GM12878 (cell line): ENCODE data around the gene REV1. TPM values are rescaled to one million over a fixed set of nuclear protein-coding genes. Genes with fewer than 3 reads are reported as not detected.

ENCODE experiments used
- ATAC-seq: fragments of 200-7000 bp; cut with Tn5 transposase; 3 replicates; pipeline ENCODE4 v1.9.1; 2020; ENCODE audit warnings: mild to moderate bottlenecking, moderate library complexity
- BruUV-seq: library from RNA; stranded (reverse); fragments of 400-500 nt; replicated peaks from 2 replicates; lab custom pipeline; 2021; lab: Mats Ljungman, UMichigan
- CTCF ChIA-PET: fragments of 300-600 bp; sonication (Branson Sonifier 250); formaldehyde crosslinking; extraction: SDS; loops from one replicate; lab custom pipeline; 2021; ENCODE audit warnings: inconsistent platforms; lab: Yijun Ruan, JAX
- POLR2A ChIA-PET: fragments of 350-600 bp; formaldehyde crosslinking; extraction: SDS; loops from one replicate; lab custom pipeline; 2021; ENCODE audit warnings: inconsistent platforms; lab: Charles Lee
- RAD21 ChIA-PET: fragments of 300-600 bp; sonication (Branson Sonifier 250); formaldehyde crosslinking; loops from one replicate; lab custom pipeline; 2023; ENCODE audit warnings: antibody characterized with exemption; ENCODE audit not compliant: unreplicated experiment; lab: Charles Lee
- SMC1A ChIA-PET: fragments of 300-600 bp; sonication (Branson Sonifier 250); formaldehyde crosslinking; loops from one replicate; lab custom pipeline; 2023; ENCODE audit not compliant: unreplicated experiment, uncharacterized antibody; lab: Charles Lee
- DNase-seq: peaks from one replicate; pipeline ENCODE4 v3.0.0-alpha.2; 2011; ENCODE audit warnings: low read depth, low spot score
- FAIRE-seq: peaks from 3 replicates; lab custom pipeline; 2011; peaks lifted over from hg19 to GRCh38; lab: Jason Lieb, UNC
- H2AFZ ChIP-seq: 2 replicates; pipeline ENCODE4 v1.6.0; 2011; ENCODE audit warnings: low read depth, low read length, control low read depth; ENCODE audit not compliant: control insufficient read depth
- H3K27ac ChIP-seq: 2 replicates; pipeline ENCODE4 v1.5.1; 2011; ENCODE audit warnings: control low read depth; ENCODE audit not compliant: control insufficient read depth, insufficient read depth
- H3K27me3 ChIP-seq, 2 experiments: replicated peaks in 1 of 2; 2 replicates each; pipeline versions ENCODE4 v1.6.0 to v1.6.1; 2011; ENCODE audit warnings: low read length in 1 of 2; ENCODE audit not compliant: control insufficient read depth in 2 of 2, insufficient read depth in 2 of 2
- H3K36me3 ChIP-seq, 2 experiments: 2 replicates each; pipeline ENCODE4 v1.5.1; 2011; ENCODE audit warnings: low read length in 1 of 2; ENCODE audit not compliant: control insufficient read depth in 2 of 2, insufficient read depth in 2 of 2
- H3K4me1 ChIP-seq: 2 replicates; pipeline ENCODE4 v1.6.1; 2011; ENCODE audit warnings: mild to moderate bottlenecking, low read length, moderate library complexity, mixed read lengths; ENCODE audit not compliant: control insufficient read depth, insufficient read depth
- H3K4me2 ChIP-seq: 2 replicates; pipeline ENCODE4 v1.6.0; 2011; ENCODE audit warnings: control low read depth; ENCODE audit not compliant: control insufficient read depth, insufficient read depth
- H3K4me3 ChIP-seq: fragments of 200-600 bp; sonication (generic); 2 replicates; pipeline ENCODE4 v1.5.1; 2016
- H3K79me2 ChIP-seq: 2 replicates; pipeline ENCODE4 v1.6.0; 2011; ENCODE audit warnings: low read length; ENCODE audit not compliant: control insufficient read depth, insufficient read depth
- H3K9ac ChIP-seq: 2 replicates; pipeline ENCODE4 v1.8.0; 2011; ENCODE audit warnings: low read length, control low read depth, mixed read lengths; ENCODE audit not compliant: control insufficient read depth, insufficient read depth
- H3K9me3 ChIP-seq: replicated peaks from 3 replicates; pipeline ENCODE4 v1.5.1; 2011; ENCODE audit warnings: mild to moderate bottlenecking, low read length; ENCODE audit not compliant: control insufficient read depth, insufficient read depth
- H4K20me1 ChIP-seq: 2 replicates; pipeline ENCODE4 v1.6.0; 2011; ENCODE audit not compliant: control insufficient read depth, insufficient read depth
- BCLAF1 ChIP-seq: fragments of 450-650 bp; IDR thresholded peaks from 2 replicates; pipeline ENCODE4 v1.6.1; 2017; ENCODE audit warnings: antibody characterized with exemption, mild to moderate bottlenecking, moderate library complexity
- BMI1 ChIP-seq: fragments of 450-650 bp; IDR thresholded peaks from 2 replicates; pipeline ENCODE4 v1.6.1; 2016; ENCODE audit warnings: mild to moderate bottlenecking, moderate library complexity, borderline replicate concordance
- CBFB ChIP-seq: IDR thresholded peaks from 2 replicates; pipeline ENCODE4 v1.6.1; 2016; ENCODE audit warnings: antibody characterized with exemption, low read depth
- ETV6 ChIP-seq, 2 experiments: fragments of 450-650 bp in 1 of 2; IDR thresholded peaks in 1 of 2; conservative IDR thresholded peaks in 1 of 2; 2 replicates each; pipeline ENCODE4 v1.6.1; 2014; ENCODE audit warnings: antibody characterized with exemption in 1 of 2, borderline replicate concordance in 1 of 2, low read depth in 1 of 2, mild to moderate bottlenecking in 1 of 2, moderate library complexity in 1 of 2
- IRF5 ChIP-seq: fragments of 450-650 bp; IDR thresholded peaks from 2 replicates; pipeline ENCODE4 v1.6.1; 2017; ENCODE audit warnings: borderline replicate concordance
- KLF5 ChIP-seq: fragments of 450-650 bp; IDR thresholded peaks from 2 replicates; pipeline ENCODE4 v1.6.1; 2014; ENCODE audit warnings: mild to moderate bottlenecking; ENCODE audit not compliant: partially characterized antibody
- MTA2 ChIP-seq: fragments of 450-650 bp; IDR thresholded peaks from 2 replicates; pipeline ENCODE4 v1.6.1; 2016; ENCODE audit warnings: low read depth, mild to moderate bottlenecking, moderate library complexity
- MYB ChIP-seq: fragments of 150-350 bp; IDR thresholded peaks from 2 replicates; pipeline ENCODE4 v1.6.1; 2014; ENCODE audit warnings: mild to moderate bottlenecking, low read depth, low read length, borderline replicate concordance
- NRF1 ChIP-seq: conservative IDR thresholded peaks from 2 replicates; pipeline ENCODE4 v1.6.1; 2011; ENCODE audit warnings: mild to moderate bottlenecking, low read depth, low read length, improper control_type of control experiment
- POU2F2 ChIP-seq: IDR thresholded peaks from 3 replicates; pipeline ENCODE4 v1.6.1; 2011; ENCODE audit warnings: low read depth, mild to moderate bottlenecking, low read length, borderline replicate concordance
- ZBED1 ChIP-seq: IDR thresholded peaks from 2 replicates; pipeline ENCODE4 v1.6.1; 2016; ENCODE audit warnings: borderline replicate concordance
- ZBTB33 ChIP-seq: fragments of 450-650 bp; IDR thresholded peaks from 2 replicates; pipeline ENCODE4 v1.6.1; 2017; ENCODE audit warnings: mild to moderate bottlenecking
- ZNF217 ChIP-seq: fragments of 450-650 bp; IDR thresholded peaks from 2 replicates; pipeline ENCODE4 v1.6.1; 2017; ENCODE audit warnings: antibody characterized with exemption, mild to moderate bottlenecking
- ZNF274 ChIP-seq: IDR thresholded peaks from one replicate; pipeline ENCODE4 v1.8.0; 2011; ENCODE audit not compliant: insufficient read length, insufficient read depth
- WGBS: methylation state at CpG from one replicate; pipeline ENCODE4 v1.1.6; 2016; ENCODE audit warnings: low lambda C conversion rate; ENCODE audit not compliant: insufficient replicate concordance, insufficient coverage; ENCODE audit errors: missing lambda C conversion rate; 5-methylcytosine and 5-hydroxymethylcytosine counted together
- in situ Hi-C: fragments of 300-500 bp; cut with MboI; formaldehyde crosslinking; loops from 9 replicates; pipeline ENCODE4 v1.14.3; 2018; ENCODE audit warnings: mixed read lengths
- intact Hi-C: fragments of 100-400 bp; cut with micrococcal nuclease; formaldehyde crosslinking; loops from one replicate; pipeline ENCODE4 v1.14.2; 2022; ENCODE audit not compliant: unreplicated experiment
- polyA plus RNA-seq, 11 experiments: library from polyadenylated mRNA; depleted of rRNA in 4 of 11; unstranded in 6 of 11; stranded (reverse) in 5 of 11; fragments of >200 nt; fragmentation: Nextera tagmentation in 4 of 11; fragmentation: Illumina TruSeq in 1 of 11; extraction: Ambion mirVana in 4 of 11; extraction: Trizol in 1 of 11; gene quantifications; 1 replicate in 1 of 11; 2 replicates in 10 of 11; pipeline versions ENCODE4 v1.2.1 to v1.2.3, GENCODE V29; 2011 to 2016; ENCODE audit warnings: inconsistent platforms in 2 of 11, missing spikeins in 2 of 11, low read depth in 1 of 11
- total RNA-seq, 4 experiments: library from RNA; depleted of rRNA in 3 of 4; stranded (reverse); fragments of >200 nt in 3 of 4; fragmentation: Illumina TruSeq in 1 of 4; extraction: Trizol in 1 of 4; gene quantifications; 2 replicates each; pipeline versions ENCODE4 v1.2.1 to v1.2.3, GENCODE V29; 2013 to 2021

Gene REV1
- total and polyA plus RNA-seq, 10 of the 15 experiments (the other 5 are each of a cell fraction or from before 2014, with no cell fraction given) = 11.3 to 46.8 (median 29.0) TPM

- TF ChIP-seq BMI1 (no peak), ZBED1 (no peak), ZBTB33 (no peak), MTA2 (no peak), ZNF274 (no peak), ZNF217 (no peak), MYB (no peak)
- TF ChIP-seq, all 136 proteins: peak for 0
These were observed 9.4 kb downstream of the REV1 start (continued) for GRCh38 chr2:99480390-99480789.

- Histone ChIP-seq H3K79me2 (peaks cover 90% of the 10 kb centered on the region), H3K4me2 (peak overlapping the region; percentile 61), H3K27ac (no peak overlapping the region), H3K4me1 (peaks cover 6% of the 10 kb centered on the region; the same call in 1 of the 2 replicates), H4K20me1 (no peaks in the 10 kb centered on the region), H3K9ac (no peak overlapping the region), H2AFZ (no peak overlapping the region), H3K4me3 (no peak overlapping the region), H3K27me3 (no peaks in the 10 kb centered on the region), H3K36me3 (peaks cover 0 to 5% of the 10 kb centered on the region in 2 experiments; a peak in 1 of 4 replicates), H3K9me3 (peaks cover 2% of the 10 kb centered on the region; the same call in 2 of the 3 replicates)
- TF ChIP-seq BCLAF1 (no peak), ETV6 (conservative IDR thresholded peaks at IDR 0.05 in 1 of 2, IDR thresholded peaks at IDR 0.05 in 1 of 2; ENCODE audit: borderline replicate concordance in 1 of 2, low read depth in 1 of 2) (no peak), POU2F2 (peak; percentile 84; the same call in 2 of the 3 replicates), IRF5 (no peak), NRF1 (no peak), CBFB (no peak), KLF5 (no peak)
- ChIA-PET RAD21 (no interaction called here), POLR2A (interaction anchor here (0.5 kb wide), 1 partner anchor 26 kb away, joined by 3 read pairs; no protein-coding TSS in a partner anchor), SMC1A (interaction anchor here (1.4 kb wide), 1 partner anchor 9 kb away, joined by 4 read pairs; no protein-coding TSS in a partner anchor), CTCF (interaction anchor here (1.2 kb wide), 1 partner anchor 9 kb away, joined by 3 read pairs; no protein-coding TSS in a partner anchor)
- intact Hi-C loops = no loop called here
- DNase-seq (no peak), ATAC-seq (peak; percentile 24), FAIRE-seq (no peak)
- 43% methylated on average over 5 of the region's 5 CpGs for WGBS
- no TSS peak for BruUV-seq
- in situ Hi-C loops = loop anchor here (25.0 kb wide), 1 partner anchor 291 kb away; the partner anchor contains the start of genes MITD1 and MRPL30
These were observed 11.2 kb downstream of the REV1 start for GRCh38 chr2:99478632-99479031.
